Ovary (tissue), 9 donors: ENCODE results near the gene SLBP. TPM values are rescaled to one million over a fixed set of nuclear protein-coding genes. Genes with fewer than 3 reads are reported as not detected.

Experiments used
- DNase-seq, 5 donors: peaks; one replicate each; pipeline ENCODE4 v3.0.0-alpha.2; 2019 to 2020
- H3K27ac ChIP-seq, 2 donors: fragments of 200-600 bp; one replicate each; pipeline versions ENCODE4 v1.5.1 to v1.8.0; 2019 to 2022
- H3K27me3 ChIP-seq: fragments of 200-600 bp; one replicate; pipeline ENCODE4 v1.8.0; 2022
- H3K36me3 ChIP-seq: fragments of 200-600 bp; sonication (generic); one replicate; pipeline ENCODE4 v1.5.1; 2019
- H3K4me1 ChIP-seq: one replicate; pipeline ENCODE4 v1.8.1; 2013; ENCODE audit warnings: mild to moderate bottlenecking, moderate library complexity; ENCODE audit not compliant: insufficient read depth
- H3K4me3 ChIP-seq: fragments of 200-600 bp; sonication (generic); one replicate; pipeline ENCODE4 v1.5.1; 2017
- H3K9me3 ChIP-seq, 2 donors: fragments of 200-600 bp in 1 of 2; sonication (generic) in 1 of 2; one replicate each; pipeline versions ENCODE4 v1.5.1 to v1.8.1; 2013 to 2019; ENCODE audit warnings: mild to moderate bottlenecking in 1 of 2, moderate library complexity in 1 of 2
- CTCF ChIP-seq, 3 donors: fragments of 450-650 bp in 2 of 3; fragments of 200-600 bp in 1 of 3; IDR thresholded peaks; one replicate each; pipeline versions ENCODE4 v1.5.1 to v1.8.0; 2016 to 2022; ENCODE audit warnings: antibody characterized with exemption in 3 of 3, mild to moderate bottlenecking in 1 of 3
- EP300 ChIP-seq: sonication (generic); formaldehyde crosslinking; IDR thresholded peaks from one replicate; pipeline ENCODE4 v1.6.1; 2017; ENCODE audit warnings: antibody characterized with exemption
- POLR2A ChIP-seq: fragments of 450-650 bp; IDR thresholded peaks from one replicate; pipeline ENCODE4 v1.6.1; 2017; ENCODE audit warnings: antibody characterized with exemption, mild to moderate bottlenecking, moderate library complexity
- WGBS, 3 donors: extraction: QIAGEN DNeasy Blood & Tissue Kit in 1 of 3; methylation state at CpG; one replicate each; pipeline versions ENCODE4 v1.1.5 to v1.1.7; 2013 to 2017; 5-methylcytosine and 5-hydroxymethylcytosine counted together
- intact Hi-C, 4 donors: fragments of 100-400 bp; cut with DNase I; formaldehyde crosslinking; loops; one replicate each; pipeline versions ENCODE4 v1.11.0 to v1.15.1; 2022 to 2023
- polyA plus RNA-seq, 2 donors: library from polyadenylated mRNA; stranded (reverse); fragments of 200-250 nt in 1 of 2; fragments of 350-450 nt in 1 of 2; fragmentation: Illumina TruSeq in 1 of 2; extraction: RNeasy Lipid Tissue Mini Kit (QIAGEN cat#74804) in 1 of 2; gene quantifications; one replicate each; pipeline ENCODE4 v1.2.3, GENCODE V29; 2013 to 2014
- total RNA-seq, 7 donors: library from RNA; depleted of rRNA in 2 of 7; stranded (reverse); fragments of >200 nt in 2 of 7; fragmentation: NEBNext Ultra II Directional in 3 of 7; extraction: Animal tissue kit (Norgen Biotek cat#: 25700) in 3 of 7; gene quantifications; one replicate each; pipeline versions ENCODE4 v1.1.0 to v1.2.4, GENCODE V29; 2016 to 2023
- donor health status: DM: no; HTN: no; CAD: no; lungs with moderate emphysema.
- donor health status: DM: no; HTN: no; CAD: no.
- donor health status: Bipolar disorder and iron deficiency.
- donor health status: DM: yes; HTN: yes; CAD: no.
- donor health status: DM: no; HTN: no; CAD: no.
- donor health status: DM: yes; HTN: yes; CAD: no.

Gene SLBP
- total and polyA plus RNA-seq, 9 donors = 30.9 to 64.8 (median 36.7) TPM

GRCh38 chr4:1745165-1745564, 33.0 kb upstream of the SLBP start:
- 92% methylated on average over 13 of the region's 13 CpGs for WGBS, 3 donors
- no peaks in the 10 kb centered on the region for H3K36me3 ChIP-seq

GRCh38 chr4:1744552-1744951, 32.4 kb upstream of the SLBP start:
- intact Hi-C loops = no loop called here
- H3K4me3 ChIP-seq = no peak overlapping the region
- DNase-seq = no peak
- TF ChIP-seq CTCF (IDR thresholded peaks at IDR 0.05) (no peak), POLR2A (no peak), EP300 (no peak)
- H3K27ac ChIP-seq = no peak overlapping the region
- WGBS, 3 donors = 85 to 91% (median 91%) methylated on average over 14 of the region's 14 CpGs
- no peaks in the 10 kb centered on the region for H3K9me3 ChIP-seq
- H3K27me3 ChIP-seq = no peaks in the 10 kb centered on the region
- H3K4me1 ChIP-seq = peaks cover 2% of the 10 kb centered on the region
- H3K36me3 ChIP-seq = no peaks in the 10 kb centered on the region

More at GRCh38 chr4:1745165-1745564, 33.0 kb upstream of the SLBP start:
- Histone ChIP-seq H3K4me3 (no peak overlapping the region), H3K9me3 (no peaks in the 10 kb centered on the region), H3K4me1 (peaks cover 2% of the 10 kb centered on the region), H3K27ac (no peak overlapping the region), H3K27me3 (no peaks in the 10 kb centered on the region)
- TF ChIP-seq EP300 = no peak
- intact Hi-C loops = loop anchor here (5.0 kb wide), 2 partner anchors 62 to 152 kb away; no protein-coding TSS in a partner anchor
- DNase-seq = no peak

- Histone ChIP-seq H3K27me3 (no peaks in the 10 kb centered on the region), H3K4me3 (no peak overlapping the region), H3K36me3 (no peaks in the 10 kb centered on the region), H3K9me3 (no peaks in the 10 kb centered on the region), H3K4me1 (peaks cover 2% of the 10 kb centered on the region), H3K27ac (no peak overlapping the region)
- intact Hi-C loops = no loop called here
- TF ChIP-seq POLR2A (no peak), EP300 (no peak), CTCF (IDR thresholded peaks at IDR 0.05) (no peak)
- DNase-seq = no peak
- 84 to 94% (median 89%) methylated on average over 6 of the region's 6 CpGs for WGBS, 3 donors
Observed at GRCh38 chr4:1743975-1744374, 31.9 kb upstream of the SLBP start.

- Histone ChIP-seq H3K27ac (no peak overlapping the region), H3K4me3 (no peak overlapping the region), H3K36me3 (no peaks in the 10 kb centered on the region), H3K9me3 (no peaks in the 10 kb centered on the region), H3K27me3 (no peaks in the 10 kb centered on the region), H3K4me1 (peaks cover 1% of the 10 kb centered on the region)
- no peak for DNase-seq
- WGBS, 3 donors = 53 to 89% (median 62%) methylated on average over 12 of the region's 12 CpGs
- intact Hi-C loops = no loop called here
- no peak for TF ChIP-seq EP300
- no peak for TF ChIP-seq CTCF (IDR thresholded peaks at IDR 0.05)
- no peak for TF ChIP-seq POLR2A
Observed at GRCh38 chr4:1743551-1743950, 31.4 kb upstream of the SLBP start.

GRCh38 chr4:1741208-1741607, 29.1 kb upstream of the SLBP start:
- WGBS, 3 donors = 89 to 93% (median 91%) methylated on average over 17 of the region's 17 CpGs
- Histone ChIP-seq H3K4me3 (no peak overlapping the region), H3K36me3 (no peaks in the 10 kb centered on the region), H3K27ac (no peak overlapping the region), H3K9me3 (no peaks in the 10 kb centered on the region), H3K27me3 (no peaks in the 10 kb centered on the region), H3K4me1 (no peaks in the 10 kb centered on the region)
- no peak for TF ChIP-seq EP300
- TF ChIP-seq POLR2A = no peak
- no peak for TF ChIP-seq CTCF (IDR thresholded peaks at IDR 0.05)
- intact Hi-C loops = no loop called here
- DNase-seq = no peak
